ENCODE measurements around the gene ARHGEF6.
A peak's percentile ranks its signal among the peaks of the same experiment; 100 is the strongest.

ARHGEF6 gene

GRCh38 chrX:136745215-136746173, 35.2 kb downstream of the ARHGEF6 start:
- DNase-seq = no peak

- no peak for DNase-seq
Observed at GRCh38 chrX:136742721-136743379, 37.9 kb downstream of the ARHGEF6 start.

- DNase-seq = no peak
Observed at GRCh38 chrX:136738049-136738729, 42.5 kb downstream of the ARHGEF6 start.

- no peak for DNase-seq
Observed at GRCh38 chrX:136736690-136737089, 44.0 kb downstream of the ARHGEF6 start.

- DNase-seq = no peak
Observed at GRCh38 chrX:136735601-136736000, 45.1 kb downstream of the ARHGEF6 start.

- DNase-seq = no peak
Observed at GRCh38 chrX:136733613-136734012, 47.1 kb downstream of the ARHGEF6 start.

GRCh38 chrX:136731798-136732197, 48.9 kb downstream of the ARHGEF6 start:
- DNase-seq = no peak

GRCh38 chrX:136731207-136731782, 49.4 kb downstream of the ARHGEF6 start:
- DNase-seq = no peak

GRCh38 chrX:136728393-136728792, 52.3 kb downstream of the ARHGEF6 start:
- no peak for DNase-seq

GRCh38 chrX:136725441-136726104, 55.2 kb downstream of the ARHGEF6 start:
- DNase-seq = peak; percentile 80

- no peak for DNase-seq
Observed at GRCh38 chrX:136718091-136718490, 62.6 kb downstream of the ARHGEF6 start.

GRCh38 chrX:136714626-136715599, 65.8 kb downstream of the ARHGEF6 start:
- DNase-seq = no peak

GRCh38 chrX:136712650-136713310, 68.0 kb downstream of the ARHGEF6 start:
- no peak for DNase-seq

GRCh38 chrX:136711147-136711546, 69.6 kb downstream of the ARHGEF6 start:
- peak; percentile 32 for DNase-seq

GRCh38 chrX:136710325-136710951, 70.3 kb downstream of the ARHGEF6 start:
- DNase-seq = no peak

- no peak for DNase-seq
Observed at GRCh38 chrX:136708348-136708747, 72.4 kb downstream of the ARHGEF6 start.

GRCh38 chrX:136697156-136697555, 83.6 kb downstream of the ARHGEF6 start:
- DNase-seq = no peak

GRCh38 chrX:136694431-136695087, 86.2 kb downstream of the ARHGEF6 start:
- DNase-seq = peak; percentile 49

- DNase-seq = no peak
Observed at GRCh38 chrX:136692271-136692670, 88.5 kb downstream of the ARHGEF6 start.
